ENCODE measurements around the gene COX4I2. TPM values are rescaled to one million over a fixed set of nuclear protein-coding genes. Genes with fewer than 3 reads are reported as not detected.
A peak's percentile ranks its signal among the peaks of the same experiment; 100 is the strongest.

Gene COX4I2
- total RNA-seq (1.3 TPM), polyA plus RNA-seq (ENCODE audit: insufficient read depth, low read depth, low replicate concordance) (6.9 TPM)
- long read RNA-seq, donor 1 = 0 reads
- long read RNA-seq, donor 2, partial matches to known transcripts = 0 of 1 reads
- long read RNA-seq, donor 2, other reads (novel, unspliced or antisense) = 0 of 1 reads
- long read RNA-seq, donor 3, partial matches to known transcripts = 0 of 1 reads
- long read RNA-seq, donor 3, other reads (novel, unspliced or antisense) = 0 of 1 reads
- long read RNA-seq, donor 4 = 0 reads
- long read RNA-seq, donor 5 = 0 reads
- long read RNA-seq, donor 6 = 0 reads
- long read RNA-seq, donor 7, partial matches to known transcripts = 0 of 1 reads
- long read RNA-seq, donor 7, other reads (novel, unspliced or antisense) = 1 of 1 reads
- long read RNA-seq, donor 8 = 0 reads
- long read RNA-seq, donor 9 = 0 reads
- long read RNA-seq, donor 10 = 0 reads

- Histone ChIP-seq H3K4me3 (ENCODE audit: low read length in 3 of 3) (no peak within 1 kb of the TSS), H3K4me1 (ENCODE audit: control insufficient read depth in 2 of 3, insufficient read depth in 2 of 3, low read depth in 1 of 3, low read length in 3 of 3) (no peaks in the 10 kb centered on the region), H3K9ac (ENCODE audit: low read length in 3 of 3) (no peak within 1 kb of the TSS), H3K27ac (ENCODE audit: low read depth in 2 of 2, low read length in 2 of 2) (no peak within 1 kb of the TSS), H3K36me3 (ENCODE audit: control insufficient read depth in 2 of 3, insufficient read depth in 3 of 3, low read length in 3 of 3) (no peaks in the 10 kb centered on the region), H3K27me3 (ENCODE audit: control insufficient read depth, insufficient read depth, low read length) (no peaks in the 10 kb centered on the region), H3K9me3 (ENCODE audit: control insufficient read depth in 2 of 3, insufficient read depth in 1 of 3, low read length in 3 of 3) (no peaks in the 10 kb centered on the region)
- intact Hi-C loops (cut with DNase I) = no loop called here
- DNase-seq = peak in 2 of 5 donors; percentile 34 to 61
- no peak for FAIRE-seq
- no peak for TF ChIP-seq CTCF (IDR thresholded peaks at IDR 0.05; ENCODE audit: borderline replicate concordance, extremely low read depth, insufficient read depth)
Measured at GRCh38 chr20:31637660-31638059, at the start of gene COX4I2. Gene COX4I2 (plus strand): TSS chr20:31637912. CDS start chr20:31639018, 1,106 bp downstream.

GRCh38 chr20:31590717-31591225 is 46.9 kb upstream of the COX4I2 start:
- H3K27ac ChIP-seq (ENCODE audit: low read depth in 2 of 2, low read length in 2 of 2) = no peak overlapping the region
- H3K4me1 ChIP-seq (ENCODE audit: control insufficient read depth in 2 of 3, insufficient read depth in 2 of 3, low read depth in 1 of 3, low read length in 3 of 3) = peaks cover 0 to 8% (median 5%) of the 10 kb centered on the region in 3 donors
- intact Hi-C loops (cut with DNase I) = no loop called here
- DNase-seq = peak in 1 of 5 donors; percentile 34
- H3K4me3 ChIP-seq (ENCODE audit: low read length in 3 of 3) = no peak overlapping the region
- no peaks in the 10 kb centered on the region for H3K9me3 ChIP-seq (ENCODE audit: control insufficient read depth in 2 of 3, insufficient read depth in 1 of 3, low read length in 3 of 3)
- no peak overlapping the region for H3K9ac ChIP-seq (ENCODE audit: low read length in 3 of 3)
- FAIRE-seq = no peak
- TF ChIP-seq CTCF (IDR thresholded peaks at IDR 0.05; ENCODE audit: borderline replicate concordance, extremely low read depth, insufficient read depth) = no peak
- H3K27me3 ChIP-seq (ENCODE audit: control insufficient read depth, insufficient read depth, low read length) = no peaks in the 10 kb centered on the region
- H3K36me3 ChIP-seq (ENCODE audit: control insufficient read depth in 2 of 3, insufficient read depth in 3 of 3, low read length in 3 of 3) = no peaks in the 10 kb centered on the region

- TF ChIP-seq CTCF (IDR thresholded peaks at IDR 0.05; ENCODE audit: borderline replicate concordance, extremely low read depth, insufficient read depth) = no peak
- peak overlapping the region; percentile 25 to 61 for H3K27ac ChIP-seq (ENCODE audit: low read depth in 2 of 2, low read length in 2 of 2)
- intact Hi-C loops (cut with DNase I) = no loop called here
- no peaks in the 10 kb centered on the region for H3K9me3 ChIP-seq (ENCODE audit: control insufficient read depth in 2 of 3, insufficient read depth in 1 of 3, low read length in 3 of 3)
- H3K9ac ChIP-seq (ENCODE audit: low read length in 3 of 3) = no peak overlapping the region
- H3K4me1 ChIP-seq (ENCODE audit: control insufficient read depth in 2 of 3, insufficient read depth in 2 of 3, low read depth in 1 of 3, low read length in 3 of 3) = peaks cover 2 to 8% (median 8%) of the 10 kb centered on the region in 3 donors
- DNase-seq = peak in 2 of 5 donors; percentile 38 to 97
- FAIRE-seq = no peak
- H3K4me3 ChIP-seq (ENCODE audit: low read length in 3 of 3) = no peak overlapping the region
- no peaks in the 10 kb centered on the region for H3K27me3 ChIP-seq (ENCODE audit: control insufficient read depth, insufficient read depth, low read length)
- no peaks in the 10 kb centered on the region for H3K36me3 ChIP-seq (ENCODE audit: control insufficient read depth in 2 of 3, insufficient read depth in 3 of 3, low read length in 3 of 3)
Measured at GRCh38 chr20:31593221-31594001, 44.3 kb upstream of the COX4I2 start.
